ENCODE results near the gene MAK. TPM values are rescaled to one million over a fixed set of nuclear protein-coding genes. Genes with fewer than 3 reads are reported as not detected.
"Not testable (repeated sequence)": the region's sequence is repeated elsewhere in the genome, so short reads cannot be mapped to it uniquely, and the experiment has no call there.

MAK gene
- total RNA-seq: under 1 TPM in 1 of 2 donors, not detected in 1; 0.06 TPM
- long read RNA-seq, partial matches to known transcripts: 0 of 2 reads
- long read RNA-seq, other reads (novel, unspliced or antisense): 2 of 2 reads

- intact Hi-C loops (cut with DNase I, micrococcal nuclease): no loop called here
- ATAC-seq: peak; percentile 99
- peak; percentile 87 for DNase-seq
Observed at GRCh38 chr6:10837995-10838793, at the start of gene MAK. Gene MAK, minus strand, starts transcription at chr6:10838539. Its CDS starts 7,891 bp downstream, at chr6:10830648.

GRCh38 chr6:10886691-10887502 lies 48.6 kb upstream of the MAK start, which contains the start of gene SYCP2L:
Gene SYCP2L, plus strand, starts transcription at chr6:10887052. Its CDS starts 75 bp downstream, at chr6:10887127.
- intact Hi-C loops (cut with DNase I, micrococcal nuclease): no loop called here
- peak in 1 of 2 donors; percentile 29 for DNase-seq
- no peak for ATAC-seq

- intact Hi-C loops (cut with DNase I, micrococcal nuclease); ATAC-seq; DNase-seq: not testable (repeated sequence)
Observed at GRCh38 chr6:10886365-10886690, 48.0 kb upstream of the MAK start.

- intact Hi-C loops (cut with DNase I, micrococcal nuclease): no loop called here
- no peak for ATAC-seq
- no peak for DNase-seq
Observed at GRCh38 chr6:10884245-10884972, 46.1 kb upstream of the MAK start.

GRCh38 chr6:10883312-10884244 lies 45.2 kb upstream of the MAK start:
- intact Hi-C loops (cut with DNase I, micrococcal nuclease): no loop called here
- ATAC-seq (no peak), DNase-seq (no peak)

- ATAC-seq (no peak), DNase-seq (no peak)
- intact Hi-C loops (cut with DNase I, micrococcal nuclease): no loop called here
Observed at GRCh38 chr6:10882657-10883171, 44.4 kb upstream of the MAK start.

GRCh38 chr6:10882253-10882630 lies 43.9 kb upstream of the MAK start:
- ATAC-seq; intact Hi-C loops (cut with DNase I, micrococcal nuclease); DNase-seq: not testable (repeated sequence)

- no peak for DNase-seq
- intact Hi-C loops (cut with DNase I, micrococcal nuclease): no loop called here
- no peak for ATAC-seq
Observed at GRCh38 chr6:10880366-10880765, 42.0 kb upstream of the MAK start.

- ATAC-seq (no peak), DNase-seq (no peak)
- intact Hi-C loops (cut with DNase I, micrococcal nuclease): no loop called here
Observed at GRCh38 chr6:10877871-10878270, 39.5 kb upstream of the MAK start.

GRCh38 chr6:10877012-10877411 lies 38.7 kb upstream of the MAK start:
- no peak for DNase-seq
- ATAC-seq: no peak
- intact Hi-C loops (cut with DNase I, micrococcal nuclease): no loop called here

- DNase-seq: no peak
- intact Hi-C loops (cut with DNase I, micrococcal nuclease): no loop called here
- no peak for ATAC-seq
Observed at GRCh38 chr6:10875026-10875425, 36.7 kb upstream of the MAK start.

- ATAC-seq: no peak
- intact Hi-C loops (cut with DNase I, micrococcal nuclease): no loop called here
Observed at GRCh38 chr6:10874207-10874606, 35.9 kb upstream of the MAK start.

GRCh38 chr6:10873374-10873773 lies 35.0 kb upstream of the MAK start:
- intact Hi-C loops (cut with DNase I, micrococcal nuclease): no loop called here
- ATAC-seq: no peak
- DNase-seq: no peak

More at GRCh38 chr6:10874207-10874606, 35.9 kb upstream of the MAK start:
- no peak for DNase-seq

- intact Hi-C loops (cut with DNase I, micrococcal nuclease): no loop called here
- ATAC-seq (no peak), DNase-seq (no peak)
Observed at GRCh38 chr6:10867952-10868351, 29.6 kb upstream of the MAK start.

- not testable (repeated sequence) for ATAC-seq
Observed at GRCh38 chr6:10866709-10867108, 28.4 kb upstream of the MAK start.

GRCh38 chr6:10863031-10863430 lies 24.7 kb upstream of the MAK start:
- ATAC-seq; DNase-seq; intact Hi-C loops (cut with DNase I, micrococcal nuclease): not testable (repeated sequence)

More at GRCh38 chr6:10866709-10867108, 28.4 kb upstream of the MAK start:
- intact Hi-C loops (cut with DNase I, micrococcal nuclease); DNase-seq: not testable (repeated sequence)

GRCh38 chr6:10862361-10862760 lies 24.0 kb upstream of the MAK start:
- no peak for ATAC-seq
- intact Hi-C loops (cut with DNase I, micrococcal nuclease): no loop called here
- no peak for DNase-seq

GRCh38 chr6:10861086-10861485 lies 22.7 kb upstream of the MAK start:
- intact Hi-C loops (cut with DNase I, micrococcal nuclease): no loop called here
- no peak for DNase-seq
- no peak for ATAC-seq

Measured in left colon (tissue), 2 donors.